B cell (primary cell): ENCODE results near the gene ERAP2. TPM values are rescaled to one million over a fixed set of nuclear protein-coding genes. Genes with fewer than 3 reads are reported as not detected.
"Not testable (repeated sequence)": the region's sequence is repeated elsewhere in the genome, so short reads cannot be mapped to it uniquely, and the experiment has no call there.

Experiments
- ATAC-seq: fragments of 200-7000 bp; cut with Tn5 transposase; one replicate; pipeline ENCODE4 v1.10.0; 2021; ENCODE audit warnings: low read depth, mild to moderate bottlenecking, moderate number of reproducible peaks, moderate library complexity
- CTCF ChIA-PET: fragments of 350-600 bp; sonication (Branson Sonifier 250); formaldehyde crosslinking; loops from one replicate; lab custom pipeline; 2021; ENCODE audit warnings: antibody characterized with exemption, inconsistent platforms; lab: Charles Lee
- POLR2A ChIA-PET: fragments of 350-600 bp; sonication (Branson Sonifier 250); formaldehyde crosslinking; loops from one replicate; lab custom pipeline; 2021; ENCODE audit warnings: antibody characterized with exemption; lab: Charles Lee
- DNase-seq: peaks from one replicate; pipeline ENCODE4 v3.0.0; 2013
- H2AFZ ChIP-seq: 2 replicates; pipeline ENCODE4 v1.6.1; 2012; ENCODE audit warnings: mild to moderate bottlenecking, low read depth, low read length; ENCODE audit not compliant: insufficient read depth, poor library complexity, severe bottlenecking
- H3K27ac ChIP-seq, 2 donors: 1 replicate in 1 of 2; 2 replicates in 1 of 2; pipeline ENCODE4 v1.5.1; 2012 to 2013; ENCODE audit warnings: low read length in 2 of 2, mild to moderate bottlenecking in 2 of 2, moderate library complexity in 1 of 2
- H3K27me3 ChIP-seq, 4 experiments: fragments of 200-600 bp in 1 of 4; sonication (generic) in 1 of 4; replicated peaks in 1 of 4; 1 replicate in 2 of 4; 2 replicates in 2 of 4; pipeline versions ENCODE4 v1.6.1 to v1.7.0; 2013 to 2016; ENCODE audit warnings: low read length in 3 of 4, mild to moderate bottlenecking in 2 of 4, mixed read lengths in 1 of 4, moderate library complexity in 1 of 4; ENCODE audit not compliant: insufficient read depth in 4 of 4, control insufficient read depth in 3 of 4; ENCODE audit errors: control extremely low read depth in 1 of 4
- H3K36me3 ChIP-seq, 2 experiments: replicated peaks in 1 of 2; 1 replicate in 1 of 2; 2 replicates in 1 of 2; pipeline versions ENCODE4 v1.6.1 to v1.7.1; 2013; ENCODE audit warnings: low read length in 1 of 2; ENCODE audit not compliant: insufficient read depth in 2 of 2, control insufficient read depth in 1 of 2; ENCODE audit errors: control extremely low read depth in 1 of 2, extremely low read depth in 1 of 2
- H3K4me1 ChIP-seq, 2 donors: fragments of 200-600 bp in 1 of 2; sonication (generic) in 1 of 2; 1 replicate in 1 of 2; 2 replicates in 1 of 2; pipeline versions ENCODE4 v1.5.1 to v1.6.1; 2013 to 2017; ENCODE audit warnings: low read length in 2 of 2; ENCODE audit not compliant: control insufficient read depth in 2 of 2, insufficient read depth in 2 of 2
- H3K4me2 ChIP-seq: replicated peaks from 2 replicates; pipeline ENCODE3; 2012; ENCODE audit warnings: mild to moderate bottlenecking, low read depth, low read length; ENCODE audit not compliant: poor library complexity, severe bottlenecking
- H3K4me3 ChIP-seq, 5 experiments: fragments of 200-600 bp in 1 of 5; sonication (generic) in 1 of 5; 1 replicate in 3 of 5; 2 replicates in 2 of 5; pipeline versions ENCODE4 v1.5.1 to v1.7.0; 2011 to 2016; ENCODE audit warnings: low read length in 4 of 5, mild to moderate bottlenecking in 4 of 5, low read depth in 2 of 5, control low read depth in 1 of 5, moderate library complexity in 1 of 5; ENCODE audit not compliant: insufficient read depth in 1 of 5; ENCODE audit errors: control extremely low read depth in 1 of 5, extremely low read depth in 1 of 5
- H3K79me2 ChIP-seq: fragments of 200-600 bp; sonication (generic); one replicate; pipeline ENCODE4 v1.6.0; 2016; ENCODE audit warnings: low read length; ENCODE audit not compliant: control insufficient read depth, insufficient read depth
- H3K9ac ChIP-seq: fragments of 200-600 bp; sonication (generic); 2 replicates; pipeline ENCODE4 v1.6.1; 2017; ENCODE audit warnings: mild to moderate bottlenecking, low read length, moderate library complexity
- H3K9me3 ChIP-seq, 3 donors: one replicate each; pipeline versions ENCODE4 v1.6.1 to v1.7.1; 2013; ENCODE audit warnings: low read length in 2 of 3; ENCODE audit not compliant: control insufficient read depth in 2 of 3, insufficient read depth in 1 of 3; ENCODE audit errors: control extremely low read depth in 1 of 3
- H4K20me1 ChIP-seq: 2 replicates; pipeline ENCODE4 v1.6.0; 2012; ENCODE audit warnings: mild to moderate bottlenecking, low read length; ENCODE audit not compliant: insufficient read depth, control insufficient read depth, poor library complexity, severe bottlenecking
- H3K27ac Mint-ChIP-seq: one replicate; pipeline ENCODE4 v1.8.0; 2021; ENCODE audit warnings: mixed read lengths
- H3K27me3 Mint-ChIP-seq: one replicate; pipeline ENCODE4 v1.8.0; 2021; ENCODE audit warnings: mixed read lengths
- H3K4me1 Mint-ChIP-seq: one replicate; pipeline ENCODE4 v1.8.0; 2021; ENCODE audit warnings: mixed read lengths
- H3K4me3 Mint-ChIP-seq: one replicate; pipeline ENCODE4 v1.8.0; 2021; ENCODE audit warnings: mixed read lengths
- H3K9me3 Mint-ChIP-seq: one replicate; pipeline ENCODE4 v1.8.0; 2022; ENCODE audit warnings: mixed read lengths; ENCODE audit not compliant: insufficient read depth
- EZH2 ChIP-seq: IDR thresholded peaks from 2 replicates; pipeline ENCODE4 v1.6.1; 2012; ENCODE audit warnings: borderline replicate concordance, low read depth, mild to moderate bottlenecking, moderate library complexity, low read length; ENCODE audit not compliant: insufficient read depth, poor library complexity, severe bottlenecking
- WGBS: methylation state at CpG from one replicate; pipeline ENCODE4 v1.1.5; 2013; ENCODE audit warnings: missing lambda C conversion rate; ENCODE audit not compliant: insufficient coverage; 5-methylcytosine and 5-hydroxymethylcytosine counted together
- intact Hi-C: fragments of 100-400 bp; cut with micrococcal nuclease; formaldehyde crosslinking; loops from one replicate; pipeline ENCODE4 v1.10.0; 2022
- polyA plus RNA-seq: library from polyadenylated mRNA; depleted of rRNA; stranded (reverse); fragments of >200 nt; gene quantifications from 2 replicates; pipeline ENCODE4 v1.2.3, GENCODE V29; 2012
- total RNA-seq, 2 donors: library from RNA; stranded (reverse); fragments of 120-200 nt in 1 of 2; gene quantifications; 1 replicate in 1 of 2; 2 replicates in 1 of 2; pipeline versions ENCODE4 v1.2.3 to v1.2.4, GENCODE V29; 2013 to 2022

The ERAP2 gene
- total and polyA plus RNA-seq, 2 donors (not counting 1 experiment from before 2014, with no cell fraction given) = 18.5 to 74.2 TPM

DNA sequence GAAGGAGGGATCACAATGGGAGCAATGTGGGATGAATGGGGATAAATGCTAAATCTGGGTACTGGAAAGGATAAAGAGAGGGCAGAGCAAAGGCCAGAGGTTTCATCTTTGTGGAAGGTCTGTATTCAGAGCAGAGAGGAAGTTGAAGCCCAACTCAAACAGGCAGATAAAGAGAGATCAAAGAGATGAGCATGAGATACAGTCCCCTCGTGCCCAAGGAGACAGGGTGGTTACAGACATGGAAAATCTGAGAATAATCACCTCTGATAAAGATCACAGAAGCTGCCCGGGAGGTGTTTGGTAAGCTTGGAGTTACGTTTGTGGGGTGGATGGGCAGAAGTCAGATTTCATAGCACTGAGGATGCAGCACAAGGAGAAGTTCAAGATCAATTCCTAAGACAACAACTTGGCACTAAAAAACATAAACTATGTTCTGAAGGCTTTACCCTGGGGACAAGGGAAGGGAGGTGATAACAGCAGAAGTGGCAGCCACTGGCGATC is 459 bp upstream of the ERAP2 start:
- ChIA-PET CTCF (interaction anchor here (1.5 to 13.0 kb wide), 7 partner anchors 10 to 285 kb away, joined by 3 to 288 read pairs (median 6); no protein-coding TSS in a partner anchor), POLR2A (interaction anchor here (1.0 to 1.9 kb wide), 5 partner anchors 12 to 96 kb away, joined by 3 to 14 read pairs (median 5); partner anchors contain the start of genes ERAP1 and LNPEP)
- Histone ChIP-seq H2AFZ (peak overlapping the region; percentile 83), H3K9me3 (no peaks in the 10 kb centered on the region), H3K36me3 (peaks cover 0 to 14% of the 10 kb centered on the region in 2 experiments), H3K4me2 (peak overlapping the region; percentile 71), H3K4me3 (peak overlapping the region; percentile 66 to 100 (median 84)), H3K9ac (peak overlapping the region; percentile 85), H3K79me2 (peaks cover 58% of the 10 kb centered on the region), H4K20me1 (no peaks in the 10 kb centered on the region), H3K4me1 (peaks cover 50 to 52% of the 10 kb centered on the region in 2 donors), H3K27ac (peak overlapping the region; percentile 69 to 75), H3K27me3 (no peaks in the 10 kb centered on the region)
- ATAC-seq (peak; percentile 26), DNase-seq (peak; percentile 29)
- no peaks in the 10 kb centered on the region for H3K27me3 Mint-ChIP-seq
- peaks cover 74% of the 10 kb centered on the region for H3K4me1 Mint-ChIP-seq
- H3K4me3 Mint-ChIP-seq = peak overlapping the region; percentile 97
- no peaks in the 10 kb centered on the region for H3K9me3 Mint-ChIP-seq
- no peak for TF ChIP-seq EZH2
- WGBS = 0% methylated on average over 2 of the region's 4 CpGs
- intact Hi-C loops = loop anchor here (1.0 to 10.0 kb wide), 6 partner anchors 10 to 1899 kb away; partner anchors contain the start of genes CAST and RGMB
- peak overlapping the region; percentile 92 for H3K27ac Mint-ChIP-seq

DNA sequence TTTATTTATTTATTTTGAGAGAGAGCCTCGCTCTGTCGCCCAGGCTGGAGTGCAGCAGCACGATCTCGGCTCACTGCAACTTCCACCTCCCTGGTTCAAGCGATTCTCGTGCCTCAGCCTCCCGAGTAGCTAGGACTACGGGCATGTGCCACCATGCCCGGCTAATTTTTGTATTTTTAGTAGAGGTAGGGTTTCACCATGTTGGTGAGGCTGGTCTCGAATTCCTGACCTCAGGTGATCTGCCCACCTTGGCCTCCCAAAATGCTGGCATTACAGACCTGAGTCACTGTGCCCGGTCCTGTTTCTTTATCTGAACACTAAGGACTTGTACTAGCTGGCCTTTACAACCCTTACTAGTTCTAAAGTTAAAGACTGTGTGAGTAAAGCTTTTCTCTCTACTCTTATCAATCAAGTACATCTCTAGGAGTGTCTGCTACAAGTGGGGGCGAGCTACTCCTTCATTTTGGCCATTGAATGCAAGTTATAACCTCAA is 723 bp downstream of the ERAP2 start:
- not testable (repeated sequence) for DNase-seq, H4K20me1 ChIP-seq, H3K9me3 ChIP-seq, H3K27me3 Mint-ChIP-seq, H3K27me3 ChIP-seq, H3K9me3 Mint-ChIP-seq, ATAC-seq
- WGBS = 4% methylated on average over 7 of the region's 12 CpGs
- peaks cover 0 to 22% of the 10 kb centered on the region in 2 experiments for H3K36me3 ChIP-seq
- peak overlapping the region; percentile 85 for H3K9ac ChIP-seq
- H3K4me1 Mint-ChIP-seq = peaks cover 75% of the 10 kb centered on the region
- peak overlapping the region; percentile 69 to 75 for H3K27ac ChIP-seq
- peak overlapping the region; percentile 66 to 100 (median 84) for H3K4me3 ChIP-seq
- H3K4me3 Mint-ChIP-seq = peak overlapping the region; percentile 97
- peak overlapping the region; percentile 92 for H3K27ac Mint-ChIP-seq
- peak overlapping the region; percentile 83 for H2AFZ ChIP-seq
- intact Hi-C loops = loop anchor here (1.0 to 10.0 kb wide), 6 partner anchors 9 to 1898 kb away; partner anchors contain the start of genes CAST and RGMB
- peak overlapping the region; percentile 71 for H3K4me2 ChIP-seq
- H3K79me2 ChIP-seq = peaks cover 70% of the 10 kb centered on the region
- POLR2A ChIA-PET = interaction anchor here (1.0 to 1.9 kb wide), 4 partner anchors 9 to 58 kb away, joined by 3 to 7 read pairs (median 4); partner anchors contain the start of gene LNPEP
- peaks cover 50 to 58% of the 10 kb centered on the region in 2 donors for H3K4me1 ChIP-seq
- CTCF ChIA-PET = interaction anchor here (0.8 to 13.0 kb wide), 10 partner anchors 9 to 284 kb away, joined by 3 to 288 read pairs (median 6); partner anchors contain the start of gene LNPEP
